ENCODE results near the gene CCDC88A. TPM values are rescaled to one million over a fixed set of nuclear protein-coding genes. Genes with fewer than 3 reads are reported as not detected.
"Not testable (repeated sequence)": the region's sequence is repeated elsewhere in the genome, so short reads cannot be mapped to it uniquely, and the experiment has no call there.

Gene CCDC88A
- total RNA-seq, 4 donors from 2014 or later, result 5.5 to 23.8 (median 17.3) TPM

DNA sequence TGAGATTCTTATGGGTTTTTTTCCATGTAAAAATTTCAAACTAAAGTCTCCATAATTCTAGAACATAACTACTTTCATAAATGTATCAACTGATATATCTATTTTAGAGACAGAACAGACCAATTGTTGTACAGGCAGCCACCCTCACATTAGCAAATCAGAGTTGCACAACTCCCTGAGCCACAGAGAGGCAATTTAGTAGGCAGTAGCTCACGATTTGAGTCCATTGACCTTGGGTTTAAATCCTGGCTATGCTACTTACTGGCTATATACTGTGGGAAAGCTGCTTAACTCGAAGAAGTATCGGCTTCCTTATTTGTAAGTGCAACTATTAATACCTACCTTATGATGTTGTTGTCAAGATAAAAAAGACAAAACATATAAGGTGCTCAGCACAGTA lies 166.8 kb downstream of the CCDC88A start:
- Histone ChIP-seq H3K4me3 (no peak overlapping the region), H3K27ac (no peak overlapping the region), H3K27me3 (no peaks in the 10 kb centered on the region), H3K9me3 (no peaks in the 10 kb centered on the region), H3K36me3 (peaks cover 9 to 97% (median 19%) of the 10 kb centered on the region in 3 donors), H3K4me1 (no peaks in the 10 kb centered on the region)
- no peak for DNase-seq
- intact Hi-C loops (cut with DNase I), result no loop called here
- TF ChIP-seq, protein P1, sequence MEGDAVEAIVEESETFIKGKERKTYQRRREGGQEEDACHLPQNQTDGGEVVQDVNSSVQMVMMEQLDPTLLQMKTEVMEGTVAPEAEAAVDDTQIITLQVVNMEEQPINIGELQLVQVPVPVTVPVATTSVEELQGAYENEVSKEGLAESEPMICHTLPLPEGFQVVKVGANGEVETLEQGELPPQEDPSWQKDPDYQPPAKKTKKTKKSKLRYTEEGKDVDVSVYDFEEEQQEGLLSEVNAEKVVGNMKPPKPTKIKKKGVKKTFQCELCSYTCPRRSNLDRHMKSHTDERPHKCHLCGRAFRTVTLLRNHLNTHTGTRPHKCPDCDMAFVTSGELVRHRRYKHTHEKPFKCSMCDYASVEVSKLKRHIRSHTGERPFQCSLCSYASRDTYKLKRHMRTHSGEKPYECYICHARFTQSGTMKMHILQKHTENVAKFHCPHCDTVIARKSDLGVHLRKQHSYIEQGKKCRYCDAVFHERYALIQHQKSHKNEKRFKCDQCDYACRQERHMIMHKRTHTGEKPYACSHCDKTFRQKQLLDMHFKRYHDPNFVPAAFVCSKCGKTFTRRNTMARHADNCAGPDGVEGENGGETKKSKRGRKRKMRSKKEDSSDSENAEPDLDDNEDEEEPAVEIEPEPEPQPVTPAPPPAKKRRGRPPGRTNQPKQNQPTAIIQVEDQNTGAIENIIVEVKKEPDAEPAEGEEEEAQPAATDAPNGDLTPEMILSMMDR (IDR thresholded peaks at IDR 0.05), result no peak
- no peak for TF ChIP-seq POLR2A (IDR thresholded peaks at IDR 0.05)
- WGBS, 2 donors, result 83 to 88% methylated on average over 3 of the region's 3 CpGs

- H3K9me3 ChIP-seq, result no peaks in the 10 kb centered on the region
- no peak overlapping the region for H3K27ac ChIP-seq
- no peak for TF ChIP-seq POLR2A (IDR thresholded peaks at IDR 0.05)
- TF ChIP-seq, protein P1 (IDR thresholded peaks at IDR 0.05), result no peak
- H3K4me1 ChIP-seq, result no peaks in the 10 kb centered on the region
- H3K36me3 ChIP-seq, result peaks cover 0 to 97% (median 12%) of the 10 kb centered on the region in 3 donors
- WGBS, 2 donors, result 79 to 85% methylated on average over 4 to 5 of the region's 5 CpGs
- intact Hi-C loops (cut with DNase I), result no loop called here
- no peaks in the 10 kb centered on the region for H3K27me3 ChIP-seq
- no peak for DNase-seq
- H3K4me3 ChIP-seq, result no peak overlapping the region
Measured at GRCh38 chr2:55247025-55247424, 172.6 kb downstream of the CCDC88A start.

GRCh38 chr2:55245411-55245810 lies 174.2 kb downstream of the CCDC88A start:
- no peaks in the 10 kb centered on the region for H3K27me3 ChIP-seq
- no peaks in the 10 kb centered on the region for H3K9me3 ChIP-seq
- H3K27ac ChIP-seq, result no peak overlapping the region
- 78 to 87% methylated on average over 5 of the region's 5 CpGs for WGBS, 2 donors
- H3K36me3 ChIP-seq, result peaks cover 0 to 99% (median 12%) of the 10 kb centered on the region in 3 donors
- no peak for DNase-seq
- intact Hi-C loops (cut with DNase I), result no loop called here
- no peak overlapping the region for H3K4me3 ChIP-seq
- H3K4me1 ChIP-seq, result no peaks in the 10 kb centered on the region
- no peak for TF ChIP-seq POLR2A (IDR thresholded peaks at IDR 0.05)
- TF ChIP-seq, protein P1 (IDR thresholded peaks at IDR 0.05), result no peak

DNA sequence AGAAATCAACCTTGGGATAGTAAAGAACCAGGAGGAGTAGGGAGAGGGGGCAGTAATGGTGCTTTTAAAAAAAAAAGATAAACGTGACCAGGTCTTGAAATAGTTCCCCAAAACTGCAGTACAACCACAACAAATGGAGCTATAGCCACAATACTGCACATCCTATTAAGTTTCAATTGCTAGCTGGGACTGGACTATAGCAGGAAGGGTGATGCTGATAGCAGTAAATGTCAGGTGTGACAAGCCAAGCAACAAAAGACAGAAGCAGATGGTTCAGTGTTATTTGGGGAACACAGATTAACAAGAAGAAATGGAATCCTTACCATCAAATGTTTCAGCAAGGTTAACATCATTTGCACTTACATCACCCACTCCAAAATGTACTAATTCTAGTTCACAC lies 177.0 kb downstream of the CCDC88A start:
- DNase-seq, result no peak
- intact Hi-C loops (cut with DNase I), result no loop called here
- WGBS, 2 donors, result 62 to 65% methylated on average over 1 of the region's 1 CpG
- H3K4me3 ChIP-seq, result no peak overlapping the region
- no peak for TF ChIP-seq POLR2A (IDR thresholded peaks at IDR 0.05)
- TF ChIP-seq, protein P1 (IDR thresholded peaks at IDR 0.05), result no peak
- H3K4me1 ChIP-seq, result no peaks in the 10 kb centered on the region
- no peaks in the 10 kb centered on the region for H3K9me3 ChIP-seq
- no peaks in the 10 kb centered on the region for H3K27me3 ChIP-seq
- H3K36me3 ChIP-seq, result peaks cover 0 to 99% (median 4%) of the 10 kb centered on the region in 3 donors
- H3K27ac ChIP-seq, result no peak overlapping the region

GRCh38 chr2:55241582-55241981 lies 178.1 kb downstream of the CCDC88A start:
- intact Hi-C loops (cut with DNase I); DNase-seq; H3K4me1 ChIP-seq; H3K27ac ChIP-seq; H3K9me3 ChIP-seq; H3K4me3 ChIP-seq; H3K27me3 ChIP-seq: not testable (repeated sequence)
- peaks cover 0 to 98% (median 4%) of the 10 kb centered on the region in 3 donors for H3K36me3 ChIP-seq
- 91 to 95% methylated on average over 4 to 8 of the region's 8 CpGs for WGBS, 2 donors

- no peak overlapping the region for H3K4me3 ChIP-seq
- WGBS, 2 donors, result 48 to 55% methylated on average over 4 of the region's 4 CpGs
- DNase-seq, result no peak
- H3K4me1 ChIP-seq, result peaks cover 0 to 11% (median 4%) of the 10 kb centered on the region in 3 donors
- H3K27ac ChIP-seq, result no peak overlapping the region
- no peaks in the 10 kb centered on the region for H3K9me3 ChIP-seq
- intact Hi-C loops (cut with DNase I), result no loop called here
- H3K27me3 ChIP-seq, result no peaks in the 10 kb centered on the region
- H3K36me3 ChIP-seq, result peaks cover 0 to 99% (median 15%) of the 10 kb centered on the region in 3 donors
- TF ChIP-seq, protein P1 (IDR thresholded peaks at IDR 0.05), result no peak
- no peak for TF ChIP-seq POLR2A (IDR thresholded peaks at IDR 0.05)
Measured at GRCh38 chr2:55239656-55240222, 179.9 kb downstream of the CCDC88A start.

All from esophagus squamous epithelium (tissue), 5 donors.